GM18867 (cell line): ENCODE measurements around the gene COL11A2.
A peak's percentile ranks its signal among the peaks of the same experiment; 100 is the strongest.

Experiments used
- ATAC-seq: cut with Tn5 transposase; IDR thresholded peaks from one replicate; pipeline ENCODE4 v1.9.1; 2021; ENCODE audit warnings: mild to moderate bottlenecking, moderate library complexity; ENCODE audit not compliant: unreplicated experiment

The COL11A2 gene

DNA sequence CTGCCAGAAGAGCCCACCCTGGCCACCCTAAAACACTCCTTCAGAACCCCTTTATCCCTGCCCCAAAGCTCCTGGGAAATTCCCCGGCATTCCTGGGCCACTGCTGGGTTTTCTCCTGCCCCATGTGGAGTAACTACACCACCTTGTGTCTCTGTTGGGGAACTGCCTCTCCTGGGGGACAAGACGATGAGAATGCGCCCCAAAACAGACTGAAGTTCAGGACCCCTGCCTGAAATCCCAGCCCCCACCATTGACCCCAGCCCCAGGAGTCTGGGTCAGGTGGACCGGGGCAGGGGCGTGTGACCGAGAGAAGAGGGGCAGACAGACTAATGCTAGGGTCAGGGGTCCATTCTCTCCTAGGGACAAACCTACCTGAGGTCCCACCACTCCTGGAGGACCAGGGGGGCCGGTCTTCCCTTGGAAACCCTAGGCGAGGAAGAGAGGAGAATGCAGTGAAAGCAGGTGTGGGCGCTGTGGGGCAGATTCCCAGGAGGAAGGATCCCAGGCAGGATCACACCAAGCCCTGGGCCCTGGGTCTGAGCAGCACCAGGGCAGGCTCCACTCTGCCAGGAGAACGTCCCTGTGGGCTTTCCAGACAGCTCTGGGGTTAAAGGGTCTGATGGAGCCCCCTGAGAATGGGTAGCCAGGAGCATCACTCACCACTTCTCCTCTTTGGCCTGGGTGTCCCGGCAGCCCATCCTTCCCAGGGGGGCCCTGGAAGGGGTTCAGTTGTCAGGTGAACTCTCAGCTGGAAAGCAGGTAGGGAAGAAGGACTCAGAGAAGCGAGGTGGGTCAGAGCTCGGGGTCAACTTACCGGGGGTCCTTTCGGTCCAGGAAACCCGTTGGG, 19.4 kb downstream of the COL11A2 start:
- no peak for ATAC-seq

DNA sequence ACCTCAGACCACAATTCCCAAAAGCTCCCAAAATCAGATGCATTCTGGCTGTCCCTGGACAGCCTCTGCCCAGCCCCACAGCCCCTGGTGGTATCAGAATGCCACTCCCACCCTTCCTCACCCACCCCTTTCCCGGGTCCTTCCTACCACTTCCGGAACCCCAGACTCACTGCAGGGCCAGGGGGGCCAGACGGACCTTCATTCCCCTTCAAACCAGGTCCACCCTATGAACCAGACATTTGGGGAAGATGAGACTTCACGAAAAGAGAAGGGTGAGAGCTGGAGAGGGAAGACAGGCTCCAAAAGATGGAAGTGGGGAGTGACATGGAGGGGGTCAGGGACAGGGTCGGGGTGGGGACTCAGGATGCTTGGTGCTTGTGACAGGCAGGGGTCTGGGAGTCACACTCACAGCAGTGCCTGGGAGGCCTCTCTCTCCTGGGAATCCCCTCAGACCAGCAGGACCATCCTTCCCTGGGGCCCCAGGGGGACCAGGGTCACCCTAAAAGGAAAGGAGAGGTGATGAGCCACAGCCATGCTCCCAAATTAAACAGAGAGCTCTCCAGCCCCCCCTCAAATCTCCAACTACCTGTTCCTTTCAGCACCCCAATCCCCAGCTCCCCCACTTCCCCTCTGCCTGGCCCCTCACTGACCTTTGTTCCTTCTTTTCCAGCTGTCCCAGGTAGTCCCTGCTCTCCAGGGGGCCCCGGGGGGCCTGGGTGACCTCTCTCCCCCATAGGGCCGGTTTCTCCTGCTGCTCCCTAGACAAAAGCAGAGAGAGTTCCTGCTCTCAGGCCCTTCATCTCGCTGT, 20.2 kb downstream of the COL11A2 start:
- no peak for ATAC-seq

DNA sequence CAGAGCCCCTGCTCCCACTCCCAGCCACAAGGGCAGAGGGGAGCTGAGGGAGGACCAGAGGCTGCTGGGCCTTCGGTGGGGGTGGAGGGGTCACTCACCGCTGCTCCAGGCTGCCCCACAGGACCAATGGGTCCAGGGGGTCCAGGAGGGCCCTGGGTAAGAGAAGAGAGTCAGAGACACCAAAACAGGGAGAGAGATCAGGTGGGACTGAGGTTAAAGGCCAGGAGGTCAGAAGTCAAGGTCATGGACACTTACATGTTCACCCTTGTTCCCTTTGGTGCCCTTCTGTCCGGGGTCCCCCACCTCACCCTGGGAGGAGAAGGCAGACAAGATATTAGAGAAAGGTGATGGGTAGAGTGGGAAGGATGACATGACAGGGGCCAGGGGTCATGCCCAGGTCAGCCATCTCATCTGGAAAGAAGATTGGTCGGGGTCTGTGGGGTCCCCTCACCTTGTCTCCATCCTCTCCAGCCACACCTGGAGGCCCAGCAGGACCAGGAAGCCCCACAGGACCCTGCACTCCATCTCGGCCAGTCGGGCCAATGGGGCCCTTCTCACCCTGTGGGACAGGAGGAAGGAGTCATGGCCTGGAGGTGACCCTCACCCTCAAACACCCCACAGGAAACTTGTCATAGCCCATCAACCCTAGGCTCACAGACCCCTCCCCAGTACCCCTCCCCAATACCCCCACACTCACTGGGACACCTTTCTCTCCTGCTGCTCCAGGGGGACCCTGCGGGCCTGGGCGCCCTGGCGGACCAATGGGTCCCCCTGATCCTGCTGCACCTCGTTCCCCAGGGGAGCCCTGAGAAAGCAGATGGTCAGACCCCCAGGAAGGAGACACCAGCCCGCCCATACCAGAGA, 21.0 kb downstream of the COL11A2 start:
- no peak for ATAC-seq

GRCh38 chr6:33170176-33171015, 21.9 kb downstream of the COL11A2 start:
- no peak for ATAC-seq

DNA sequence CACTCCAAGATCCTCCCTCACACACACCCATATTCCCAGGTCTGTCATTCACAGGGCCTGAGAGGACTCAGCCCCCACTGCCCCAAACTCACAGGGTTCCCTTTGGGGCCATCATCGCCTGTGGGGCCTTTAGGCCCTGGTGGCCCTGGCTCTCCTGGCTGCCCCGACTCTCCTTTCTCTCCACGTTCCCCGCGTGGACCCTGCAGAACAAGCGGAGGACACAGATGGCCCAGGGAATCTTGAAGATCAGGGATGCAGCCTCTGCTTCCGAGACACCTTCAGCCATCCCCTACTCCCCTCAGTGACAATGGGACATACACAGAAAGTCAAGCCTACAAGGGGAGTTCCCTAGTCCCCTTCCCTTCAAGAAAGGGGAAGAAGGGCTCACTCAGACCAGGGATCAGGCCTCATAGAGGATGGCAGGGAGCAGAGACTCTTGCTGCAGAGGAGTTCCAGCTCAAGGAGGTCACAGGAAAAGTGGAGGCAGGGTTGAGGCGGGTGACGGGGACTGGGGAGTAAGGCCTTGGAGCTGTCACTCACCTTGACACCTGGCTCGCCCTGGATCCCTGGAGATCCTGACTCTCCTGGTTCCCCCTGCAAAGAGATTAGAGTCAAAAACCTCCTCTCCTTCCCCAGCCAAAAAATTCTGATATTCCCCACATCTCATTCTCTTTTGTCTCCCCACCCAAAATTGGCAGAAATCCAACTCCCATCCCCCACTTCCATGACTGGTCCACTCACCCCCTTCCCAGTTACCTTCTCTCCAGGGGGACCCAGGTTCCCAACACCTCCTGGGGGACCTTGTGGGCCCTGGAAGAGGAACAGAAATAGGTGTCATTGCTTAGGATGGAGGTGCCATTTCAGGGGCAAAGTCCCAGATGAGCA, 22.7 kb downstream of the COL11A2 start:
- no peak for ATAC-seq

DNA sequence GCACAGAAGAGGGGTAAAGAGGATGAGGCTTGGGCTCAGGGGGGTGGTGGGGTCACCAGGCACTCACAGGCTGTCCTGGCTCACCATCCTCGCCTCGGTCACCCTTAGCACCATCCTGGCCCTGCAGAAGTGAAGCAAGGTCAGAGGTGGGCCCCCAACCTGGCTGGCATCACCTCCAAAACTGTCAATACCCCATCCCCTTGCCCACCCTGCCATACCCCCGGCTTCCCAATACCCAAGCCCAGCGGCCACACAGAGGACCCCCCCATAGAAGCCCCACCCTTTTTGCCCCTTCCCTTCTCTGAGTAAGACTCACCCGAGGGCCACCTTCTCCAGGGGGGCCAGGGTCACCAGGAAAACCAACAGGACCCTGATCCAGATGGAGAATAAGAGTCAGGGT, 23.6 kb downstream of the COL11A2 start:
- no peak for ATAC-seq

DNA sequence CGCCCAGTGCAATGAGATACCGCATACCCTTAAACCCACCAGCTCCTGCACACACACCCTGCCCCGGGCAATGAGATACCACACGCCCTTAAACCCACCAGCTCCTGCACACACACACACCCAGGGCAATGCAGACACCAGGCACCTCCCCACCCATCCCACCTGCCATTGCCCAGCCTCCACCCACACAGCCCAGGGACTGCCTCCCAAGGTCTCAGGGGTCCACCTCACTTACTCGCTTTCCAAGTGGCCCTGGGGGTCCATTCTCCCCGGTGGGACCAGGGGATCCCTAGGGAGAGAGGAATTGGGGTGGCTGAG, 24.0 kb downstream of the COL11A2 start:
- ATAC-seq, result no peak

GRCh38 chr6:33167374-33168283, 24.6 kb downstream of the COL11A2 start:
- ATAC-seq, result no peak

DNA sequence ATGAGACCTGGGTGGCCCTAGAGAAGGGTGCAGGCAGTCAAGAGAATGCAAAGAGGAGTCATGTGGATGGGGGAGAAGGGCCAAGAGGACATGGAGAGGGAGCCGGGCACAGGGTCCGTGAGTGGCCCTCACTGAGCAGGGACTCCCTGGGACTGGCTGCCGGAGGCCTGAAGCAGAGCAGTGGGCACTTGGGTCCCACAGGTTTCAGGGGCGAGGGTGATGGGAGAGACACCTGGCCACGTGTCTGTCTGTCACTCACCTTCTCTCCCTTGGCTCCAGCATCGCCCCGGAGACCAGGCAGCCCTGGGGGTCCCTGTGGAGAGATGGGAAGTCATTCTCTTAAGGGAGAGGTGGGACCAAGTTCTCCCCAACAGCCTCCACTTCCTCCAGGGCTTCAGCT, 25.5 kb downstream of the COL11A2 start:
- ATAC-seq, result no peak

DNA sequence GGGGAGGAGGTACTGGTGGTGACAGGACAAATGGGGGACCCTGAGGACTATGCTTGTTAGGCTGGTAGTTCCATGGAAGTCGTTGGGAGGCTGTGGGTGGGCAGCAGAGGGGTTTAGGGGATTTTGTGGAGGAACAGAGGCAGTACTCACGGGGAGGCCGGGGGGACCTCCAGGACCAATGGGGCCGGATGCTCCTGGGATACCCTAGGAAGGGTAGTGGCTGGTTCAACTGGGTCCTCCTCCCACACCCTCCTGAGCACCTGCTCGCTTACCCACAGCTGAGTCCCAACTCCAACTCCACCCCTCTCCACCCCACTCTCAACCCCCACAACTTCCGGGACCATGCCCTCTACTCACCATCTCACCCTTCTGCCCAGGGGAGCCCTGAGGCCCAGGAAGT, 25.9 kb downstream of the COL11A2 start:
- ATAC-seq, result no peak

DNA sequence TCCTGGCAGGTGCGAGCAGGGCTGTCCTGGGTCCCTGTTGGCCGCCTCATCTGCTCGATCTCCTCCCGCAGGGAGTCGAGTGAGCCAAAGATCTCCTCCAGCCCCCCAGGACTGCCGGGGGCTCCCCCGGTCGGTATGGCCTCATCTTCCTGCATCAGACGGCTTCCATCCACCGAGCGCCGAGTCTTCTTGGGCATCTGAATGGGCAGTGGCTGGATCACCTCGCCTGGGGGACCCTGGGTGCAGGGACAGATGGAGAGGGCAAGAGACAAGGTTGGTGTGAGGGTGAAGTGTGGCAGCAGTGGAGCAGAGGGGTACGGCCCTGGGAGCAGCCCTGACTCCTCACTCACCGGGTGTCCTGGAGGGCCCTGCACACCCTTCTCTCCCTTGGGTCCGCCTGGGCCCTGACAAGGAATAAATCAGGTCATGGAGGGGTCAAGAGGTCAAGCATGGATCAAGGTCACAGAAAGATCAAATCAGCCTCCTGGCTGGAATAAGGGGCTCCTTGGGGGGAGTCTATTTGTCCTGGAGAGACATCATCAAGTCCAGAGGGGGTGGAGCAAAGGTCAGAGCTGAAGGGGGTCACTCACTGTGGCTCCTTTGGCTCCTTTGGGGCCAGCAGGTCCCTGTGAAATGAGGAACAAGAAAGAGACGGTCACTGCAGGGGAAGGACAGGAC, 26.5 kb downstream of the COL11A2 start:
- ATAC-seq, result no peak

- ATAC-seq, result no peak
Observed at GRCh38 chr6:33164665-33165373, 27.4 kb downstream of the COL11A2 start.

DNA sequence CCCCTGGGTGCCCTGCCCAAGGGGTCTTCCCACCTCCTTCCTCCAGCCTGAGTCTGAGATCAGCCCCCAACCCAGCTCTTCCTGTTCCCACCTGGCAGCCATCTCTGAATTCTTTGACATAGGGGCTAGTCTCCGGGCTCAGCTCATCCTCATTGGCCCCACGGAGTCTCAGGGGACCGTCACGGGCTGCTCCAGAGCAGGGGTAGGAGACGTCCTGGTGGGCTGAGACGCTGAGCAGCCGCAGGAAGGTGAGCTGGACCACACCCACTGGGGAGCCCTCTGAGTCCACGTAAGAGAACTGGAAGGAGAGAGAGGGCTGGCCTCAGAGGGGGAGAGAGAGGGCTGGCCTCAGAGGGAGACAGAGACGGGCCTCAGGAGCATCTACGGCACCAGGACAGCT, 28.1 kb downstream of the COL11A2 start:
- ATAC-seq, result no peak

- no peak for ATAC-seq
Observed at GRCh38 chr6:33163540-33163939, 28.7 kb downstream of the COL11A2 start.

GRCh38 chr6:33161354-33162331, 30.6 kb downstream of the COL11A2 start:
- peak; percentile 56 for ATAC-seq

DNA sequence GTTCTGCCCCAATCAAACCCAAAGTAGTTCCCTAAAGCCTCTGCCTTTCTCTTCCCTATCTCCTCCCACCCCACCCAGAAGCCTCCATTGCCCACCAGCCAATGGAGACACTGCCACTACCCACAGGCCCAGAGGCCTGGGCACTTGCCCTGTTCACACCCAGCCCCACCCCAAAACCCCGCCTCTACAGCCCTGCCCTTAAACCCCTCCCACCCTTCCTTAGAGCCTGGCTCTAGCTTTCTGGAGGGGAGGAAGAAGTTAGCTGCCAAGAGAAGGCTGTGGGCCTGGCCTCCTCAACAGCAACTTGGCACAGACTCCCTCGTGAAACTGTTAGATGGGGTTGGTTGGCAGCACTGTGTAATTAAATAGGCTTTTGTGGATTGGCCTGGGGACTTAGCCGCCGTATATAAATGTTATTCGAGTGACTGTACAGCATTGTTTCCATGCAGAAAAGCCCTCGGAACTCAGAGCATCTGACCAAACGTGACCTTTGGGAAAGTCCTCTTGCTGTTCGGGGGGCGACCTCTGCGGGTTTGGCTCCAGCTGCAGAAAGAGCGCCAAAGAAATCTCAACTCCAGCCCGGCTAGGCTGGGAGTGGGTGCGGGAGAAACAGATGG, 31.4 kb downstream of the COL11A2 start:
- no peak for ATAC-seq
